OCI-LY7 (cell line): ENCODE measurements around the gene TMEM220.

Experiments
- EZH2phosphoT487 ChIP-seq: fragments of 200-600 bp; sonication (generic); IDR thresholded peaks from 2 replicates; pipeline ENCODE4 v1.6.1; 2018; ENCODE audit warnings: low read depth, borderline replicate concordance, mild to moderate bottlenecking, mixed run types, antibody characterized with exemption, low read length, moderate library complexity, mixed read lengths
- TF ChIP-seq, protein P1 (sequence below): fragments of 200-600 bp; sonication (generic); conservative IDR thresholded peaks from 2 replicates; pipeline ENCODE4 v1.5.1; 2014; ENCODE audit warnings: mild to moderate bottlenecking, antibody characterized with exemption, low read length, moderate library complexity, mixed read lengths

DNA sequence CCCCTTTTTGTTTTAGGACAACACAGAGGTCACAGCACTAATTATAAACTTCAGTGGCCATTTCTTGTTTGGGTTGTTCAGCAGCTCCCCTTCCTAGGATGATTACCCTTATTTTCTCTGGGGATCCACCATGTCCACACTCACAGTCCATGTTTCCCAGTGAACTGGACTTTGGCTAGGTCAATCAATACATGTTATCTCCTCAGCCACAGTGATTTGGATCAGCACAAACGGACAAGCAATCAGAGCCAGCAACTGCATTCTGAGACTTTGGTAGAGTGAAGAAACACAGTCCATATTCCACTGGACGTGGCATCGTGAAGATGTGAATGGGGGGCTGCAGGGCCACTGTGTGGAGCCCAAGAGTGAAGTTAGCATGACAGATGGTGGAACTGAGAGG, 4.6 kb downstream of the TMEM220 start:
- TF ChIP-seq, protein P1, sequence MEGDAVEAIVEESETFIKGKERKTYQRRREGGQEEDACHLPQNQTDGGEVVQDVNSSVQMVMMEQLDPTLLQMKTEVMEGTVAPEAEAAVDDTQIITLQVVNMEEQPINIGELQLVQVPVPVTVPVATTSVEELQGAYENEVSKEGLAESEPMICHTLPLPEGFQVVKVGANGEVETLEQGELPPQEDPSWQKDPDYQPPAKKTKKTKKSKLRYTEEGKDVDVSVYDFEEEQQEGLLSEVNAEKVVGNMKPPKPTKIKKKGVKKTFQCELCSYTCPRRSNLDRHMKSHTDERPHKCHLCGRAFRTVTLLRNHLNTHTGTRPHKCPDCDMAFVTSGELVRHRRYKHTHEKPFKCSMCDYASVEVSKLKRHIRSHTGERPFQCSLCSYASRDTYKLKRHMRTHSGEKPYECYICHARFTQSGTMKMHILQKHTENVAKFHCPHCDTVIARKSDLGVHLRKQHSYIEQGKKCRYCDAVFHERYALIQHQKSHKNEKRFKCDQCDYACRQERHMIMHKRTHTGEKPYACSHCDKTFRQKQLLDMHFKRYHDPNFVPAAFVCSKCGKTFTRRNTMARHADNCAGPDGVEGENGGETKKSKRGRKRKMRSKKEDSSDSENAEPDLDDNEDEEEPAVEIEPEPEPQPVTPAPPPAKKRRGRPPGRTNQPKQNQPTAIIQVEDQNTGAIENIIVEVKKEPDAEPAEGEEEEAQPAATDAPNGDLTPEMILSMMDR = no peak
- TF ChIP-seq EZH2phosphoT487 = no peak
